HG03064 (cell line): ENCODE measurements around the gene CRHR1.

Source experiments
- ATAC-seq: cut with Tn5 transposase; IDR thresholded peaks from one replicate; pipeline ENCODE4 v1.9.1; 2021; ENCODE audit warnings: low read depth; ENCODE audit not compliant: unreplicated experiment

Gene CRHR1

GRCh38 chr17:45818699-45819098 is 34.6 kb downstream of the CRHR1 start:
- no peak for ATAC-seq

- no peak for ATAC-seq
Observed at GRCh38 chr17:45819632-45820031, 35.5 kb downstream of the CRHR1 start.

- ATAC-seq, result no peak
Observed at GRCh38 chr17:45820052-45820780, 36.1 kb downstream of the CRHR1 start.

GRCh38 chr17:45821147-45821546 is 37.0 kb downstream of the CRHR1 start:
- no peak for ATAC-seq

GRCh38 chr17:45823598-45823997 is 39.5 kb downstream of the CRHR1 start:
- ATAC-seq, result no peak

- no peak for ATAC-seq
Observed at GRCh38 chr17:45824475-45824874, 40.4 kb downstream of the CRHR1 start.

GRCh38 chr17:45824901-45825492 is 40.9 kb downstream of the CRHR1 start:
- no peak for ATAC-seq

GRCh38 chr17:45825792-45826191 is 41.7 kb downstream of the CRHR1 start:
- ATAC-seq, result no peak

- ATAC-seq, result no peak
Observed at GRCh38 chr17:45826919-45827588, 42.9 kb downstream of the CRHR1 start.

GRCh38 chr17:45828171-45828570 is 44.1 kb downstream of the CRHR1 start:
- no peak for ATAC-seq

GRCh38 chr17:45828582-45829133 is 44.5 kb downstream of the CRHR1 start:
- no peak for ATAC-seq

- ATAC-seq, result no peak
Observed at GRCh38 chr17:45833920-45834319, 49.8 kb downstream of the CRHR1 start.

GRCh38 chr17:45834471-45835396 is 50.6 kb downstream of the CRHR1 start:
- no peak for ATAC-seq

GRCh38 chr17:45835481-45835880 is 51.4 kb downstream of the CRHR1 start:
- no peak for ATAC-seq

GRCh38 chr17:45836047-45837044 is 52.2 kb downstream of the CRHR1 start:
- ATAC-seq, result no peak

- no peak for ATAC-seq
Observed at GRCh38 chr17:45837187-45837586, 53.1 kb downstream of the CRHR1 start.

GRCh38 chr17:45837603-45838002 is 53.5 kb downstream of the CRHR1 start:
- ATAC-seq, result no peak

GRCh38 chr17:45838751-45839295 is 54.7 kb downstream of the CRHR1 start:
- ATAC-seq, result no peak

- no peak for ATAC-seq
Observed at GRCh38 chr17:45839442-45839841, 55.3 kb downstream of the CRHR1 start.
